ENCODE data around the gene KANSL1. TPM values are rescaled to one million over a fixed set of nuclear protein-coding genes. Genes with fewer than 3 reads are reported as not detected.
"Not testable (repeated sequence)": the region's sequence is repeated elsewhere in the genome, so short reads cannot be mapped to it uniquely, and the experiment has no call there.

Gene KANSL1
- 100 to 1,000 TPM in 1 of 5 donors, 10 to 100 TPM in 4; 61.6 to 128 (median 72.8) TPM for polyA plus RNA-seq (ENCODE audit: insufficient read depth in 1 of 5, insufficient read length in 5 of 5, low replicate concordance in 1 of 5)
- long read RNA-seq, donor 1, full-length matches to known transcripts: 8 of 15 reads
- long read RNA-seq, donor 1, partial matches to known transcripts: 7 of 15 reads
- long read RNA-seq, donor 1, other reads (novel, unspliced or antisense): 0 of 15 reads
- long read RNA-seq, donor 2, full-length matches to known transcripts: 3 of 16 reads
- long read RNA-seq, donor 2, partial matches to known transcripts: 13 of 16 reads
- long read RNA-seq, donor 2, other reads (novel, unspliced or antisense): 0 of 16 reads
- long read RNA-seq, donor 3, full-length matches to known transcripts: 5 of 10 reads
- long read RNA-seq, donor 3, partial matches to known transcripts: 5 of 10 reads
- long read RNA-seq, donor 3, other reads (novel, unspliced or antisense): 0 of 10 reads
- long read RNA-seq, donor 4, partial matches to known transcripts: 5 of 8 reads
- long read RNA-seq, donor 4, other reads (novel, unspliced or antisense): 0 of 8 reads
- long read RNA-seq, donor 5, full-length matches to known transcripts: 10 of 23 reads
- long read RNA-seq, donor 5, partial matches to known transcripts: 13 of 23 reads
- long read RNA-seq, donor 5, other reads (novel, unspliced or antisense): 0 of 23 reads
- long read RNA-seq, donor 6, full-length matches to known transcripts: 10 of 21 reads
- long read RNA-seq, donor 6, partial matches to known transcripts: 11 of 21 reads
- long read RNA-seq, donor 6, other reads (novel, unspliced or antisense): 0 of 21 reads
- long read RNA-seq, donor 7, partial matches to known transcripts: 0 of 6 reads
- long read RNA-seq, donor 7, other reads (novel, unspliced or antisense): 0 of 6 reads
- long read RNA-seq, donor 8, full-length matches to known transcripts: 1 of 1 reads
- long read RNA-seq, donor 8, partial matches to known transcripts: 0 of 1 reads
- long read RNA-seq, donor 8, other reads (novel, unspliced or antisense): 0 of 1 reads

GRCh38 chr17:46193151-46193625 is at the start of gene KANSL1:
Gene KANSL1, minus strand, starts transcription at chr17:46193429. Its CDS starts 21,286 bp downstream, at chr17:46172143.
- peak; percentile 86 to 89 for DNase-seq

- DNase-seq: not testable (repeated sequence)
Measured at GRCh38 chr17:46231359-46231758, 38.1 kb upstream of the KANSL1 start.

- peak; percentile 80 to 85 for DNase-seq
Measured at GRCh38 chr17:46225274-46225794, 32.1 kb upstream of the KANSL1 start.

GRCh38 chr17:46224864-46225263 is 31.6 kb upstream of the KANSL1 start:
- DNase-seq: peak; percentile 3 to 17

- not testable (repeated sequence) for DNase-seq
Measured at GRCh38 chr17:46223041-46223440, 29.8 kb upstream of the KANSL1 start.

- DNase-seq: no peak
Measured at GRCh38 chr17:46216682-46217081, 23.5 kb upstream of the KANSL1 start.

- peak; percentile 64 to 75 for DNase-seq
Measured at GRCh38 chr17:46212634-46213435, 19.6 kb upstream of the KANSL1 start.

- no peak for DNase-seq
Measured at GRCh38 chr17:46208997-46209396, 15.8 kb upstream of the KANSL1 start.

GRCh38 chr17:46205975-46206374 is 12.7 kb upstream of the KANSL1 start:
- DNase-seq: no peak

- no peak for DNase-seq
Measured at GRCh38 chr17:46202424-46202823, 9.2 kb upstream of the KANSL1 start.

GRCh38 chr17:46201491-46201890 is 8.3 kb upstream of the KANSL1 start:
- DNase-seq: no peak

- no peak for DNase-seq
Measured at GRCh38 chr17:46200197-46200596, 7.0 kb upstream of the KANSL1 start.

GRCh38 chr17:46199379-46199778 is 6.2 kb upstream of the KANSL1 start:
- DNase-seq: no peak

GRCh38 chr17:46198233-46198632 is 5.0 kb upstream of the KANSL1 start:
- DNase-seq: no peak

GRCh38 chr17:46197530-46197929 is 4.3 kb upstream of the KANSL1 start:
- DNase-seq: no peak

GRCh38 chr17:46195939-46196716 is 2.9 kb upstream of the KANSL1 start:
- no peak for DNase-seq

- DNase-seq: no peak
Measured at GRCh38 chr17:46195217-46195855, 2.1 kb upstream of the KANSL1 start.

GRCh38 chr17:46194393-46195216 is 1.4 kb upstream of the KANSL1 start:
- DNase-seq: no peak

Measured in right lung (tissue), 10 donors.